Measurements from ENCODE around the gene RNF125. TPM values are rescaled to one million over a fixed set of nuclear protein-coding genes. Genes with fewer than 3 reads are reported as not detected.
"Not testable (repeated sequence)": the region's sequence is repeated elsewhere in the genome, so short reads cannot be mapped to it uniquely, and the experiment has no call there.

Gene RNF125
- polyA plus RNA-seq, 1 donor = 10.7 TPM

DNA sequence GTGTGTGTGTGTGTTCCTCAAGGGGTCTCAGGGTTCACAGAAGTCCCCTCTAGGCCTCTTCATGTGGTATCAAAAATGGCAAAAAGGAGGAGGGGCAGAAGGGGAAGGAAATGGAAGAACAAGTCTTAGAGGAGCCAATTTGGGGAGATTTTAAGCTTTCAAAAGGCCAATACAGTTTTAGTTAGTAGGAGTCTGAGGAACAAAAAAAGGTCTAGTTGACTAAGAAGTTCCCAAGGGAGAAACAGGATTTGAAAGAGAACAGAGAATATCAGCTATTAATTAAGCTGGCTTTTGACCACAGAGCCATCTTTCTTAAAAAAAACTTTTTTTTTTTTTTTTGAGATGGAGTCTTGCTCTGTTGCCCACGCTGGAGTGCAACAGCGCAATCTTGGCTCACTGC is 7.1 kb downstream of the RNF125 start:
- DNase-seq (ENCODE audit: low read depth) = no peak

DNA sequence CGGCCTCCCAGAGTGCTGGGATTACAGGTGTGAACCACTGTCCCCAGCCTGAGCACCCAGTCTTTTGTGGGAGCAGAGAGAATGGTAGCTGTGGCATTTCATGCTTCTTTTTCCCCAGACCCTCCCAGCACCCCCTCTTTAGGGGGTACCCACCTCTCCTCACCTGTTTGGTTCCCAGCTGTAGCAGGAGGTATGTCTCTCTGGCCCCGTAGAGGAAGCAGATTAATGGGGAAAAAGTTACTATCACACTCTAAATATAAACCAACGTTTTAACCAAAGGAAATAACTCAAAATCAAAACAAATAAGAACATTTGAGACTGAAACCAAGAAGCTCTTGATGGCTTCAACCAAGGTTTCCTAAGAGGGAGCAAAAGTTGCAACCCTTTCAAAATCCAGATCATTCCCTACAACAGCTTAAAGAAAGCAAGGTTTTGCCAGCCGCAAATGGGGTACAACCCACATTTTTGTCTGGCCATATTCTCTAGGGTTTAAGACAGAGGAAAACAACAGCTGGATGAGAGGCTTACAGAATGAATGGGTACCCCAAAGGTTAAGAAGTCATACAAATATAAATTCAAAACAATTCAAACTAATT is 8.0 kb downstream of the RNF125 start:
- DNase-seq (ENCODE audit: low read depth) = no peak

GRCh38 chr18:32029558-32029957 is 10.9 kb downstream of the RNF125 start:
- DNase-seq (ENCODE audit: low read depth) = no peak

DNA sequence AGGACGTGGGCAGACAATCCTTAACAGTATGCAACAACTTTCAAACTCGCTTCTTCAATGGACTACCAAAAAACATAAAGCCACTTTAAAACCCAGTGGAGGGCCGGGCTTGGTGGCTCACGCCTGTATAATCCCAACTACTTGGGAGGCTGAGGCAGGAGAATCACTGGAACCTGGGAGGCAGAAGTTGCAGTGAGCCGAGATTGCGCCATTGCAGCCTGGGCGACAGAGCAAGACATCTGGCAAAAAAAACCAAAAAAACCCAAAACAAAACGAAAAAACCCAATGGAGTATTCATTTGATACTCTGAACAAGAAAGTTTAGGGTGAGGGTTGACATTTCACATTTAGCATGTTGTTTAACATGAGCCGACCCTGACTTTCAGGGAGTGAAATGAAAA is 14.0 kb downstream of the RNF125 start:
- DNase-seq (ENCODE audit: low read depth) = no peak

DNA sequence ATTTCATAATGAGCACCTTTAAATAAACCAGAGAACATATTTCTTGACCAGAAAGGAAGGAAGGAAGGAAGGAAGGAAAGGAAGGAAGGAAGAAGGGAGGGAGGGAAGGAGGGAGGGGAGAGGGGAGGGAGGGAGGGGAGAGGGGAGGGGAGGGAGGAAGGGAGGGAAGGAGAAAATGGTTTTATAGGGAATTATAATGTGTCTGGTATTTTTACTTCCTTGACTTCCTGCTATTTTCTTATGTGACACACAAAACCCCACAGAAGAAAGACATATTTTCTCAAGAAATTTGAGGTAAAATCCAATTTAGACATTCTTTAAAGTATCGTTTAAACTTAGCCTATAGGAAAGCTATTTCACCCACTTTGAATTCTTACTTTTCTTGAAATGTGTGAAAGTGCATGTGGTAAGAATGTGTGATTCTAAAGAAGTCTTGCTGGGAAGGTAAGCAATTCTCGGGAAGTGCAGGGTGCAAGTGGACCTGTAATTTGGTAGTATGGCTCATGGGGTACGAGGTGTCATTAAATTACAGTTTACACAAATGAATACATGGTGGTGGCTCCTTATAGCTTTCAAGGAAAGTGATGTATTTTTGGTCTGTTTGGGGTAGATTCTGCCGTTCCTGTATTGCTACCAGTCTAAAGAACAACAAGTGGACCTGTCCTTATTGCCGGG is 18.0 kb downstream of the RNF125 start:
- no peak for DNase-seq (ENCODE audit: low read depth)

DNA sequence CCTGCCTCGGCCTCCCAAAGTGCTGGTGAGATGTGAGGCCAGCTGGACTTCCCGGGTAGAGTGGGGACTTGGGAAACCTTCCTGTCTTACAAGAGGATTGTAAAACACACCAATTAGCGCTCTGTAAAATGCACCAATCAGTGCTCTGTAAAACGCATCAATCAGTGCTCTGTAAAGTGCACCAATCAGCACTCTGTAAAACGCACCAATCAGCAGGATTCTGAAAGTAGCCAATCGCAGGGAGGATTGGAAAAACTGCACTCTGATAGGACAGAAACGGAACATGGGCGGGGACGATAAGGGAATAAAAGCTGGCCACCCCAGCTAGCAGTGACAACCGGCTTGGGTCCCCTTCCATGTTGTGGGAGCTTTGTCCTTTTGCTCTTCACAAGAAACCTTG is 19.0 kb downstream of the RNF125 start:
- DNase-seq (ENCODE audit: low read depth) = no peak

- no peak for DNase-seq (ENCODE audit: low read depth)
Observed at GRCh38 chr18:32040936-32041335, 22.3 kb downstream of the RNF125 start.

DNA sequence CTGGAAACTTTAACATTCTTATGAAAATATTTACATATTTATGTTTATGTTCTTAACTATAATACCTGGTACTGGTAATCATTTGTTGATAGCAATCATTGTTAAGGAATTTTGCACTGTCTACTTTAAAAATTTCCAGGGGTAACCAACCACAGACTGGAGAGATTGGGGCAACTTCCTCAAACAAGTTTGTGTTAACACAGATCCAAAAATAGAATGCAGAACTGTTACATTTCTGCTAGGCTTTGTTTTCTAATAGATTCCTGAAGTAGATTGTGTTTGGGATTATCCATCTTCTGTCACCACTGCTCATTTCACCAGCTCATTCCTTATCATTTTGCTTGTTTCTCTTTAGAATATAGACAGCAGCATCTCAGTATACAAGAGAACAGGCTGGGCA is 23.7 kb downstream of the RNF125 start:
- DNase-seq (ENCODE audit: low read depth) = no peak

DNA sequence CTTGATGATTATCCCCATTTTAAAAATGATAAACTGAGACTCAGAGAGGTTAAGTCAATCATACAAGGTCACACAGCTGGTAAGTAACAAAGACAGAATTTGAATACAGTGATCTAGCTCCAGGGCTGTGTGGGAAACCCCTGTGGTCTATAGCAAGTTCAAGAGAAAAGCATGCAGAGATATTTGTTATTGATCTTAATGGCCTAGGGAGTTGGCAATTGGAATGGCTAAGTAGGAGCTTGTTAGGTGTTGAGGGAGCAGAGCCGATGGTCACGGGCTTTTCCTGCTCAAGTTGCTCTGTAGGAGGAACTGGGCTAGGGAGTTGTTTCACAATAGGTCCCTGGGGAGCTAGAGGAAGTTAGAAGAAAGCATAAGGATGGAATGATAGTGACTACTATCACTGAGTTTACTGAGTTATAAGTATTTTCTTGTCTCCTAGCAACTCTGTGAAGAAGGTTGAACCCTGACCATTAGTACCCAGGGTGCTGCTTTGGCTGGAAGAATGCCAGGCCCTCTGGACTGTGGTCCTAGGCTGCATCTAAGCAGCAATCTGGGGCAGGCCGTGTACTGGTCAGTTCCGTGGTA is 30.0 kb downstream of the RNF125 start:
- DNase-seq (ENCODE audit: low read depth) = peak; percentile 36

DNA sequence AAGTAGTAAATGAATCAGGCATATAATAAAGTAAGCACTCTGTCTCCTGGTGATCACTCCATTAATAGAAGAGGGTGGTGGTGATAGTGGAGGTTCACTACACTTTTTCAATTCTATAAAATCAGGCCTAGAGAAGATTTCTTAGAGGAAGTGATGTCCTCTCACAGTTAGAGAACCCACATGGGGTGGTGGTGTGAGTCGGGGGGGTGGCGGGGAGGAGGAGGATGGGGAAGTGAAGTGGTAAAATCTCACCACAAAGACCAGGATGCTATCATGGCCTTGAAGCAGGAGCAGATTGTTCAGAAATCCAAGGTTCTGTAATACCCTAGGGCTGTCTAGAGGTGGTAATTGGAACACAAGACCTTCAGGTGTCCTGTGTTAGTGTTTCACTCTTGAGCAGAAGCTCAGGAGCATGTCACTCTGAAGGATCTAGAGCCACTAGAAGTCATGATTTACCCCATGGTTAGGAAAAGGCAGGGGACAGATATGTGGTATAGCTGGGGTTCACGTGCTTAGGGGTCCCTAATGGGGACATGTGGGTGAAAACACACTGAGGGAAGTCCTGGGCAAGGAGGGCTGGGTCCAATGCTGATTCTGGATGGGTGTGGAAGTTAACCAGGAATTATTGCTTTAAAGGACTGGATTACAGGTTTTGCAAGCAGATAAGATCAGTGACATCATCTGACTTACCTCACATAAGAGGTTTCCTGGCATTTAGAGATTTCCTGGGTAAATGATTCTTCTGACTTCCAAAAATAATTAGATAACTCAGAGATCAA is 31.0 kb downstream of the RNF125 start:
- no peak for DNase-seq (ENCODE audit: low read depth)

DNA sequence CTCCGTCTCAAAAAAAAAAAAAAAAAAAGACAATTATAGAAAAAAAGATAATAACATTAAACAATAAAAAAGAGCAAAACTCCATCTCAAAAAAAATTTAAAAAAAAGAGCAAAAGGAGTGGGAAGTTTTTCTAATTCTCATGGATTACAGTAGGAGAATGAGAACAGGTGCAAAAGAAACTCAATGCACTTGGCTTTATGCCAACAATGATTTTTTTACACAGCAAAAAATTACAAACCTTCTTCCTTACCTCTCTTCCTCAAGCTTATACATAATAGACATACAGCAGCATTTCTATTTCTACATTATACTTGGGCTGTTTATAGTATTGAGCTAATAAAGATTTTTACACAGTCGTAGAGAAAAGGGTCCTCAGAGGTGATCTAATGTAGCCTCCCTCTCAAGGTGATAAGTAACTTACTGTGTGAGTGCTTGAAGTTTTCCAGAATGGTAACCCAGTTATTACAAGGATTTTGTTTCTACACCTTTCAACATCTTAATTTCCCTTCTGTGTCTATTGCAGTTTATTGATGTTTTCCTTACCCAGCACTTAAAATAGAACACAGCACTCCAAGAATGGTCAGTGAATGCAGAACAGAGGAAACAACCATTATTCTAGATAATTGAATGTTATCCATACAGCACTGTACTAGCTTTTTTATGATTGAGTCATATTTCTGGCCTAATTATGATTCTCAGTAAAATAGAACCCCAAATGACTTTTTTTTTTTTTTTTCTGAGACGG is 38.2 kb downstream of the RNF125 start:
- no peak for DNase-seq (ENCODE audit: low read depth)

DNA sequence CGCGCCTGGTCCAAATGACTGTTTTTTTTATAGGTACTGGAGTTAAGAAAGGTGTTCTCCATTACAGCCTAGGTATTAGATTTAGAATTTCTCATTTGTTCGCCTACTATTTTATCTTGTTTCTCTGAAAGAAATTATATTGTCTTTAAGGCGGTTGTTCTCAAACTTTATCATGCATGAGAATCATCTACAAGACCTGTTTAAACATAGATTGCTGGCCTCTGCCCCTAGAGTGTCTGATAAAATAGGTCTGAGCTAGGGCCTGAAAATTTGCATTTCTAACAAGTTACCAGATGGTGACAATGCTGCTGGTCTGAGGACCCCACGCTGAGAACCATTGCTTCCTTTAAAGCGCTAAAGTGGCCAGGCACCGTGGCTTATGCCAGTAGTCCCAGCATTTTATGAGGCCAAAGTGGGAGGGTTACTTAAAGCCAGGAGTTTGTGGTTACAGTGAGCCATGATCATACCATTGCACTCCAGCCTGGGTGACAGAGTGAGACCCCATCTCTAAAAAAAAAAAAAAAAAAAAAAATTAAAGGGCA is 39.1 kb downstream of the RNF125 start:
- DNase-seq (ENCODE audit: low read depth) = no peak

DNA sequence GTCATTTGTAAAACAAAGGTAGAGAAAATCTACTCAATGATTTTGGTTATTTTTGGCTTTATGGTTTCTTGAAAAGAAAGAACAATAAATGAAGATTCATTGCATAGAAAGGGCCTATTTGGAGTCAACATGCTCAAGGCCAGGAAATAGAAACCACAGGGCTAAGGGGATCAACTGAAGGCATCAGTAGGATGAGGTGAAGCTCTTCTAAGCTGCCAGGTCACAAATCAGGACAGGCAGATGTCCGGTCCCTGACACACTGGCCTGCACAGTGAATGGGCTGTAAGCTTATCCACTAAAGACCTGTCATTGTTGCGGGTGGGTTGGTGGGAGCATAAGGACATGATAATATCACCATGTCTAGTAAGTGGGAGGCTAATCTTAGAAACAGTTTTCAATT is 41.4 kb downstream of the RNF125 start:
- no peak for DNase-seq (ENCODE audit: low read depth)

- no peak for DNase-seq (ENCODE audit: low read depth)
Observed at GRCh38 chr18:32067375-32068167, 48.9 kb downstream of the RNF125 start.

DNA sequence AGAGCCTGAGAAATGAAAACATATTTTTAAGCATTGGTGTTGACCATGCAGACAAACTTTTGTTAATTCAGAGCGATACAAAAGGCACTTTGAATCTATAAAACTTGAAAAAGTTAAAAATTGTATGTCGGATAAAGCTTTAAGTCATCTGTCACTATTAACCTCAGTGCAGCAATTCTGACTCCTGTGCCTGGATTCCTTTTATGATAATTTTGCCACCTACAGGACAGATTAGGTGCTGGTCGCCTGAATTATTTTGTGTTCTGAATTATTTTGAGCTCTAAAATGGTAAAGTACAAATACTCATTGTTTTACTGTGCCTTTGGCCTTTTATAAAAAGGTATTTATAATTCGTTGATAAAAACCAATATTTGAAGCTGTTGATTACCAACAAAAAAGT is 53.7 kb downstream of the RNF125 start:
- no peak for DNase-seq (ENCODE audit: low read depth)

- no peak for DNase-seq (ENCODE audit: low read depth)
Observed at GRCh38 chr18:32074206-32074605, 55.6 kb downstream of the RNF125 start.

DNA sequence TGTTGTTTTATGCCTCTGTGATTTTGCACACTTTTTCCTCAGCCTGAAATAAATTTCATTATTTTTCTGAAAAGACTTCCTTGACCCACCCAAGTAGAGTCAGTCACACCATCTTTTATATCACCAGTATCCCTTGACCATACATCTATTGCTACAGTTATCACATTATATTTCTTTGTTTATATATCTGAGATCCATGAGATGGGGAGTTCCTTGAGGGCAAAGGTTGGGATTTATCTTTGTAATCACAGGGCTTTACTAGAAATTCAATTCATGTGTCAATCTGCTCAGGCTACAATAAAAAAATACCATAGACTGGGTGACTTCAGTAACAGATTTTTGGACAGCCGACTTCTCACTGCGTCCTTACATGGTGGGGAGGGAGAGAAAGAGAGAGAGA is 60.2 kb downstream of the RNF125 start:
- DNase-seq (ENCODE audit: low read depth) = no peak

DNA sequence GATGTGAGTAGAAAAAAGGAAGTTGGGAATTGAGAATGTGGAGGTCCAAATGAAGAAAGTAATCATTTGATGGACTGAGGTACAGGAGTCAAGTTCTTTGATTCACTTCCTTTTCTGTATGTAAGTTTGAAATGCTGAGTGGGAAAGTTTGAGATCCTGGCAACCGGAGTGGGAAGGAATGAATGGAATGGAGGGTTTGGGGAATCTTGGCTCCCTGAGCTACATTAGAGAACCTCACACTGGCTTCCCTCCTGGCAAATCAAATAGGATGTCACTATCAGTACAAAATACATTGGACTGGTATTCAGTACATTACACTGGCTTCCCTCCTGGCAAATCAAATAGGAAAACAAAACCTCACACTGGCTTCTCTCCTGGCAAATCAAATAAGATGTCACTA is 63.3 kb downstream of the RNF125 start:
- DNase-seq (ENCODE audit: low read depth) = no peak

DNA sequence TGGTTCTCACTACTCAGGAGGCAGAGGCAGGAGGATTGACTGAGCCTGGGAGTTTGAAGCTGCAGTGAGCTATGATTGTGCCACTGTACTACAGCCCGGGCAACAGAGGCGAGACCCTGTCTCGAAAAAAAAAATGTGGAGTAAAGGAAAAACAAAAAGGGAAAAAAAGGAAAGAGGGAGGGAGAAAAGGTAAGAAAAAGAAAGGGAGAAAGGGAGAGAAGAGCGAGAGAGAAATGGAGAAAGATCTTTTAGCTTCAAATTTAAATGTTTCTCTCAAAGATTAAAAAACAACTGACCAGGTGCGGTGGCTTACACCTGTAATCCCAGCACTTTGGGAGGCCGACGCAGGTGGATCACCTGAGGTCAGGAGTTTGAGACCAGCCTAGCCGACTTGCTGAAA is 65.2 kb downstream of the RNF125 start:
- no peak for DNase-seq (ENCODE audit: low read depth)

- no peak for DNase-seq (ENCODE audit: low read depth)
Observed at GRCh38 chr18:32086881-32087280, 68.3 kb downstream of the RNF125 start.

GRCh38 chr18:32090831-32091230 is 72.2 kb downstream of the RNF125 start:
- DNase-seq (ENCODE audit: low read depth) = not testable (repeated sequence)
